ENCODE data around the gene ARSI.

GRCh38 chr5:150321784-150322183 lies 19.1 kb upstream of the ARSI start:
- TF ChIP-seq YY1 (tag by site-specific recombination; IDR thresholded peaks at IDR 0.05) (no peak), CTCF (tag by site-specific recombination; IDR thresholded peaks at IDR 0.05) (no peak), BCL11A (tag by site-specific recombination; IDR thresholded peaks at IDR 0.05; ENCODE audit: low read depth) (no peak), HOXA7 (CRISPR knock-in tag; IDR thresholded peaks at IDR 0.05; ENCODE audit: borderline replicate concordance) (no peak), ZNF423 (tag by site-specific recombination; IDR thresholded peaks at IDR 0.05) (no peak)
- TF ChIP-seq, protein P1, sequence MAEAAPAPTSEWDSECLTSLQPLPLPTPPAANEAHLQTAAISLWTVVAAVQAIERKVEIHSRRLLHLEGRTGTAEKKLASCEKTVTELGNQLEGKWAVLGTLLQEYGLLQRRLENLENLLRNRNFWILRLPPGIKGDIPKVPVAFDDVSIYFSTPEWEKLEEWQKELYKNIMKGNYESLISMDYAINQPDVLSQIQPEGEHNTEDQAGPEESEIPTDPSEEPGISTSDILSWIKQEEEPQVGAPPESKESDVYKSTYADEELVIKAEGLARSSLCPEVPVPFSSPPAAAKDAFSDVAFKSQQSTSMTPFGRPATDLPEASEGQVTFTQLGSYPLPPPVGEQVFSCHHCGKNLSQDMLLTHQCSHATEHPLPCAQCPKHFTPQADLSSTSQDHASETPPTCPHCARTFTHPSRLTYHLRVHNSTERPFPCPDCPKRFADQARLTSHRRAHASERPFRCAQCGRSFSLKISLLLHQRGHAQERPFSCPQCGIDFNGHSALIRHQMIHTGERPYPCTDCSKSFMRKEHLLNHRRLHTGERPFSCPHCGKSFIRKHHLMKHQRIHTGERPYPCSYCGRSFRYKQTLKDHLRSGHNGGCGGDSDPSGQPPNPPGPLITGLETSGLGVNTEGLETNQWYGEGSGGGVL (tag by site-specific recombination; IDR thresholded peaks at IDR 0.05), result no peak

Measured in HEK293 (cell line).